IPS-11a (cell line): ENCODE results near the gene PRDM15.

Experiments
- H3K4me3 ChIP-seq: one replicate; pipeline ENCODE4 v1.5.1; 2013; ENCODE audit warnings: low read depth, low read length, control low read depth

The PRDM15 gene, protein sequence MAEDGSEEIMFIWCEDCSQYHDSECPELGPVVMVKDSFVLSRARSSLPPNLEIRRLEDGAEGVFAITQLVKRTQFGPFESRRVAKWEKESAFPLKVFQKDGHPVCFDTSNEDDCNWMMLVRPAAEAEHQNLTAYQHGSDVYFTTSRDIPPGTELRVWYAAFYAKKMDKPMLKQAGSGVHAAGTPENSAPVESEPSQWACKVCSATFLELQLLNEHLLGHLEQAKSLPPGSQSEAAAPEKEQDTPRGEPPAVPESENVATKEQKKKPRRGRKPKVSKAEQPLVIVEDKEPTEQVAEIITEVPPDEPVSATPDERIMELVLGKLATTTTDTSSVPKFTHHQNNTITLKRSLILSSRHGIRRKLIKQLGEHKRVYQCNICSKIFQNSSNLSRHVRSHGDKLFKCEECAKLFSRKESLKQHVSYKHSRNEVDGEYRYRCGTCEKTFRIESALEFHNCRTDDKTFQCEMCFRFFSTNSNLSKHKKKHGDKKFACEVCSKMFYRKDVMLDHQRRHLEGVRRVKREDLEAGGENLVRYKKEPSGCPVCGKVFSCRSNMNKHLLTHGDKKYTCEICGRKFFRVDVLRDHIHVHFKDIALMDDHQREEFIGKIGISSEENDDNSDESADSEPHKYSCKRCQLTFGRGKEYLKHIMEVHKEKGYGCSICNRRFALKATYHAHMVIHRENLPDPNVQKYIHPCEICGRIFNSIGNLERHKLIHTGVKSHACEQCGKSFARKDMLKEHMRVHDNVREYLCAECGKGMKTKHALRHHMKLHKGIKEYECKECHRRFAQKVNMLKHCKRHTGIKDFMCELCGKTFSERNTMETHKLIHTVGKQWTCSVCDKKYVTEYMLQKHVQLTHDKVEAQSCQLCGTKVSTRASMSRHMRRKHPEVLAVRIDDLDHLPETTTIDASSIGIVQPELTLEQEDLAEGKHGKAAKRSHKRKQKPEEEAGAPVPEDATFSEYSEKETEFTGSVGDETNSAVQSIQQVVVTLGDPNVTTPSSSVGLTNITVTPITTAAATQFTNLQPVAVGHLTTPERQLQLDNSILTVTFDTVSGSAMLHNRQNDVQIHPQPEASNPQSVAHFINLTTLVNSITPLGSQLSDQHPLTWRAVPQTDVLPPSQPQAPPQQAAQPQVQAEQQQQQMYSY

DNA sequence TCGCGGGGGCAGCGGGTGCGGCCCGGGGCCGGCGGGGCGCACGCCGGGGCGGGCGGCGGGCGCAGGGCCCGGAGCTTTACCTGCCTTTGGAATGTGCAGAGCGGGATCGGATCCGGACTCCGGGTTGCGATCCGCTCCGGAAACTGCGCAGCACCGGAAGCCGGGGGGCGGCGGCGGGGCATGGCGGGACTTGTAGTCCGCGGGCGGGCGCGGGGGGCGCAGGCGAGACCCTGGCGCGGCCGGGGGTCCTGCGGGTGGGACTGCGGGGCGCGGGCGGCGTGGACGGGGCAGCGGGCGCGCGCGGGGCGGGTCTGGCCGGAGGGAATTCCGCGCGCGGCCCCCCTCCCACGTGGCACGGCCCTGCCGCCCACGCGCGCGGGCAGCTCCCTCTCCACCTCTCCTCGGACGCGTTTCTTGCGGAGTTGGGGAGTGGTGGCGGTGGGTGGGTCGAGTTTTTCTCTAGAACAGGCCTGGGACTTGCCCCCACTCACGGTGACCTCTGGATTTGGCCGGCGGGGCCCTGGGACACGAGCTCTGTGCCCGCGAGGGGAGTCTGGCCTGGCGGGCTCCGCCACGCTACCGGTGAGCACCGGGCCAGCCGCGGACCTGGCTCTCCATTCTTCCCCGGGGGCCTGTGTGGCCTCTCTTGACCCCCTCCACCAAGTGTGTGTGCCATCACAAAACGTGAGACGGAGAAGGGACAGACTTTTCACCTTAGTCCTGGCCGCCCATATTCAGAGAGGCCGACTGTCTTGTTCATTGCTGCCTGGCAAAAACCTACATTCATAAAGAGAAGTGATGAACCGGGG, at the start of gene PRDM15:
PRDM15 (minus strand) TSS at position 155 of the 809 bp plus-strand sequence. CDS start 18,981 bp downstream, outside the sequence.
- peak within 1 kb of the TSS; percentile 67 for H3K4me3 ChIP-seq

DNA sequence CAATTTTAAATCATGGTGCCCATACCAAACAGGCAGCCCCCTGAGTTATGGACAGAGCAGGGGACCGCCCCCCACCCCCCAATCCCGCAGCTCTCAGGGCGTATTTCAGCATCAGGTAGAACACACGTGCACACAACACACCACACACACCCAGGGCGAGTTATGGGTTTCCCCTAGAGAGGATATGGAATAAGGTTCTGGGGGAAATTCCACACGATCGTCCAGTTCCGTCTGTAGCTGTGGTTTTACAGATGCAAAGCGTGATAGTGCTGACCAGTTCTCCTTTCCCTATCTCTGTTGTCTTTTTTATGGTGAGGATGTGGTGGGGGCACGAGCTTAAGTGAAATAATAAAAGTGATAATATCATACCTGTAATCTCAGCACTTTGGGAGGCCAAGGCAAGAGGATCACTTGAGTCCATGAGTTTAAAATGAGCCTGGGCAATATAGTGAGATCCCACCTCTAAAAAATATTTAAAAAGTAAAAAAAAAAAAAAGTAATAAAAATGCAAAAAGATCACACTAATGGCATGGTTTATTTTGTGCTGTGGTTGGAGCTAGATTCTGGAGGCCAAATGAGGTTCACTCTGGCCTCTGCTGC, 49.6 kb upstream of the PRDM15 start:
- H3K4me3 ChIP-seq, result no peak overlapping the region

DNA sequence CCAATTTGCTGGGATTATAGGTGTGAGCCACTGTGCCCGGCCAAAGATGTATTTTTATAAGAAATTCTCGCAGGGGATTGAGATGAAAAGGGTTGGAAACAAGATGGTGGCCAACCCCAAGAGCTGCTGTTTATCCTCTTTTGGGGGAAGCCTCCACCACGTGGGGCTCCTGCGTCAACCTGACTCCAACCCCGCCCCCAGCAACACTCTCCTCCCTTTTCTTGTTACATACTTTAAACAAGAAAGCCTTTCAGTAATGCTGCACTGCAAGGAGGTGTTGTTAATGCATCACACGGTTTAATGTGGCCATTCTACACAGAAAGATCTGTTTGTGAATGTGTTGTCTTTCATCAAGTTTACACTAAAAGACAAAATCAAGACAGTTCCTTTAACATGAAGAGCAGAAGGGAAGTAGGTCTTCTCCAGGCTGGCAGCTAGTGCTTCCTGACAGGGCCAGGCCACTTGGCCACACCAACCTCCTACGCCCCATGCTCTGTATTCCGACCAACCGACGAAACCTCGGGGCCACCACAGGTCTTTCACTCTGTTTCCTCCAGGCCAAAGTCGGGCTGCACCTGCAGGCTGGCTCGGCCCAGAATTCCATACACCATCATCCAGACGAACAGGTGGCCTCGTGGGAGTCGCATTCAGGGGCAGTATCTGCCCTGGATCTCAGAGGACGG, 48.7 kb upstream of the PRDM15 start:
- no peak overlapping the region for H3K4me3 ChIP-seq

DNA sequence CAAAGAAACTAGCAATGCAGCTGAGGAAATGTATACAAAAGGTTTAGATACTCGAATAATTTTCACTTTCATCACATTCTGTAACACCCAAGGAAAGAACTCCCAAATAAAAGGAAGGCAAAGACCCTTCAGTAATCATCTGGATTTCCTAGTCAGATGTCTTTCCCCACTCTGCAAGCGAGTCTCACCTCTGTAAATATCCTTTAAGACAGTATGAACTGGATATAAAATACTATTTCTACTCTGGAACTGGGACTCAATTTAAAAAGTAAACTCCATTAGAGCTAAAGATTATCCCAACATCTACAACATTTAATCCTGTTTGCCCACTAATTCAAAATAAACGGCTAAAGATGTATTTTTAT, 47.6 kb upstream of the PRDM15 start:
- no peak overlapping the region for H3K4me3 ChIP-seq

DNA sequence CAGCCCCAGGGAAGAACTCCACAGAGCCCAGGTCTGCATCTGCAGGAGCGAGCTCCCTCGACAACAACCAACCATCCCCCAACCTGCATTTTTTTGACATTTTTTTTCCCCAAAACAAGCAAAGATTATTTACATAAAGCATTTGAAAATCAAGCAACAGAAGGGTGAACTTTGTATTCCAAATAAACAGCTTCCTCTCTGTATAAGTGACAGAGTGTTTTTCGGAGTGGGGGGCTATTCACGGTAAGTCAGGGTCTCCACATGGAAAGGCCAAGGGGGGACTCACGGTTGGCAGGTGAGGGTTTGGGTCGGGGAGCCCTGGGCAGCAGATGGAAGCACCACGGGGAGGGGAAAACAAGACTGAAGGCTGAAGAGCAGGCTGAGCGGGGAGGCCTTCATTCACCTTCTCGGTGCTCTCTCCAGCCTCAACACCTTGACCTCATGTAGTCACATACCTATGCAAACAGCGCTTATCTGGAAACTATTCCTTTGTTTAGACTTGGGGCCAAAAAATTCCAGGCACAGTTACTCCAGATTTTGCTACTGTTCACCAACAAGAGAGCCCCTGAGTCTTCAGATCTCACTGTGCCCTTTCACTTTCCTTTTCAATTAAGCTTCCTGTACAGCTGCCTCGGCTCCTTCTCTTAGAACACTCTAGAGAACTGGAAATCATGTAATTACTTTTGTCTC, 47.1 kb upstream of the PRDM15 start:
- H3K4me3 ChIP-seq, result no peak overlapping the region

DNA sequence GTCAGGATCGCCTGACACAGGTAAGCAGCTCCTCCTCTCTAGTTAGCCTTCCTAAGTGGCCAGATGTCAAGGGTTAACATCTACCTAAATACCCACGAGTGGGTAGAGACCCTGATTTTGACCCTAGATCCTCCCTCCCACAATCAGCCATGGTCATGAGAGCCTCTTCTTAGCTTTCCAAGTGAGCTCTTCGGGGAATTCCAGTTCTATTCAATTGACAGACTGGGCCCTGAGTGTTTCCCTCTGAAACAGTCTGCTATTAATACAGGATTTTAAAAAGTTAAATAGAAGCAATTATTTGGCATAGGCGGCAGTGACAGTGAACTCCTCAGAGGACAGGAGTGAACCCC, 46.6 kb upstream of the PRDM15 start:
- no peak overlapping the region for H3K4me3 ChIP-seq

DNA sequence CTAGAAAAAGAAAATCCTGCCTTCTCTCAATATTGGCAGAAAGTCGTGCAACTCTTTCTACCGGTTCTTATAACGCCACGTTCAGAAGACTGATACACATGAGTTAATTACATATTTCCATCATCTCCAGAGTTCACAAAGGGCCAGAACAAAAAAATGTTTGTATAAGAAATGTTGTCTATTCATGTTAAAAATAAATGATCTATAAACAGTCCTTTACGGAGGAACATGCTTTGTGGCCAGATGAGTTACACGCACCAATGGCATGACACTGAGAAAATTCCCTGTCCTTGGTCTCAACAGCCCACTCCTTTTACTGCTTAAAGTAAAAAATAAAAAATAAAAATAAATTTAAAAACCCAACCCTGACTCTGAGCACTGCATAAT, 45.2 kb upstream of the PRDM15 start:
- no peak overlapping the region for H3K4me3 ChIP-seq

DNA sequence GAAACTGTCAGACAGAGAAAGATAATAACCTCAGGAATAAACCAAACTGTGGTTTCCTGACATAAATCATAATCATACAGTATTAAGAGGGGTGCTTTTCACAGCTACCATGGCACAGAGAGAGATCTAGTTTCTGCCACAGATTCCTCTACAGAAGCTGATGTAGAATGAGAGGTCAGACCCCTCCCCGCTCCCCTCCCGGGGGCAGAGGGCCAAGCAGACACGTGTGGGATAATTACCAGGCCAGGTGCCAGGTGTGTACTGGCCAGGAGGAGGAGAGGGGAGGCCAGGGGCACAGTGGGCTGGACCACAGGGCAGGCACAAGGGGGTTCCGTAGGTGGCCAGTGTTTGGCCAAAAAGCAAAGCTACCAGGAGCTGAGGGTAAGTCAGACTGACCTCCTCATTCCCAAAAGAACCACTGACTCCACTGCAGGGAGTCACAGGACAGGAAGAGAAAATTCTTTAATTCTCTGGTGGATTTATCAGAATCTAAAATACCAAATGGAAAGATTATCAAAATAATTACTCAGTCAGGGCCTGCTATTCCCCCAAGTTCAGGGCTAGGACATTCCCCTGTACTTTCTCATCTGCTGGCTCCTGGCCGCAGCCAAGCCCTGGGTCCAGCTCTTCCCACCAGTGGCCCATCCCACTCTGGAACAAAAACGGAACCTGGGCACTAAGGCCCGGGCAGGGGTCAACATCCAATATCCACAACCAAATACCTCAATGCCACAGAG, 44.7 kb upstream of the PRDM15 start:
- no peak overlapping the region for H3K4me3 ChIP-seq

DNA sequence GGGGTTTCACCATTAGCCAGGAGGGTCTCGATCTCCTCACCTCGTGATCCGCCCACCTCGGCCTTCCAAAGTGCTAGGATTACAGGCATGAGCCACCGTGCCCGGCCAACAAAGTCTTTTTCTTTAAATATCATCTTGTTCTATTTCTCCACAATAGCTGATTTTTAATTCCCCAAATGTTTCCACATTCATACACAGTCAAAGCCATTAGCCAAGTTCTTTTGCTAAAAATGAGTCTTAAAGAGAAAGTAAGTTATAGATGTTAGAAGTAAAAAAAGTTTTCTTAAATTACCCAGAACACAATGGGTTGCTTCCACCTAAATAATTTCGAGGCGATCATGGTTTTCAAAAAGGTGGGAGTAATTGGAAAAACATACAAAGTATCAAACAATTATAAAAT, 44.0 kb upstream of the PRDM15 start:
- no peak overlapping the region for H3K4me3 ChIP-seq

DNA sequence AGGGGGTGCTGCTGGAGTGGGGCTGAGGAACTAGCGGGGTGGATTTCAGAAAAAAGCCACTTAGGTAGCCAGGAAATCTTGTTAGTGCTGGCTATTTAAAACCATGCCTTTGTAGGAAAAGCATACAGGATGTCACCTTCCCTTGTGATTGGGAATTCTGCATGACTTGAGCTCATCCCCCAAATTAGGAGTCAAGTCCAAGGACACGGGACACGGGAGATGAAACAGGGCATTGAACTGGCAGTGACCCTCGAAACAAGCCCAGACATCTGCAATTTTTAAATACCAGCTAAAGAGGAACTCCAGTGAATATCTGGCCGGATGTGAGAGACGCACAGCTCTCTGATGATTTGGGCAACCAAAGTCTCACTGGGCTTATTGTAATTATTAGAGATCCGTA, 41.9 kb upstream of the PRDM15 start:
- no peak overlapping the region for H3K4me3 ChIP-seq

DNA sequence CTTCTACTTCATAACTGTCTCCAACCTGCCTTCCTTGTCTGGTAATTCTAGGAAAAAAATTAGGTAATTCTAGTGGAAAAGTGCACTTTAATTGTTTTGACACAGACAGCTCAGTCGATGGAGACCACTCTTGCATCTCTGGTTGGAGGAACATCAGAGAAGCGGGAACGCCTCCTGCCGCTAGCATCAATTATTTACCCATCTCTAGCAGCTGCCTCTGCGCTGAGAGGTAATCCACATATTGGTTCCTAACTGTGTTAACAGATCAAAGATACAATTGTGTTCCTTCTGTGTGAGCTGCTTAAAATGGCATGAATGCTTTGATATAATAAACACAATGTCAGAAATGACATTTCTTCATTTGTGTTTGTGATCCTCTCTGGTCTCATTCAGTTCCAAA, 41.3 kb upstream of the PRDM15 start:
- H3K4me3 ChIP-seq, result no peak overlapping the region

DNA sequence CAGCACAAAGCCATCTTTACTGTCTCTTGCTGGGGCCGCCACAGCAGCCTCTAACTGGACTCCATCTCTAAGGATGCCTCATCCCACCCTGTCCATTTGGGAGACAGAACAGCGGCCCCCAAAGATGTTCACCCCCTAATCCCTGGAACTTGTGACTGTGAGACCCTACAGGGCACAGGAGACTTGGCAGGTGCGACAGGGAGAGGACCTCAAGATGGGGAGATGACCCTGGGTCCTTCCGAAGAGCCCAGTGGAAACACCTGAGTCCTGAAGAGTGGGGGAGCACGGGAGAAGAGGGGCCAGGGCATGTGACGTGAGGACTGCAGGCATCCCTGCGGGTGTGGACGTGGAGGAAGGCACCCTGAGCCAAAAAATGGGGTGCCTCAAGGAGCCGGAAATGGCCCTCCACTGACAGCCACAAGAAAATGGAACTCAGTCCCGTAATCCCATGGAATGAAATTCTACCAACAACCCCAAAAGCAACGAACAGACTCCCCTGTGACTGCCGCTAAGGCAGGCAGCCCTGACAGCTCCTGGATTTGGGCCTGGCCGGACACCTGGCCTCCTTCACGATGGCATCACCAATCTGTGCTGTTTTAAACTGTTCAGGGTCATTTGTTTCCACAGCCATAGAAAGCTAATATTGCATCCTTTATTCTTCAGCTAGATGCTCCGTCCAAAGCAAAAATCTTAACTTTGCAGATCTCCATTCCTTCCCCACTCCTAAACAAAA, 40.7 kb upstream of the PRDM15 start:
- H3K4me3 ChIP-seq, result no peak overlapping the region

DNA sequence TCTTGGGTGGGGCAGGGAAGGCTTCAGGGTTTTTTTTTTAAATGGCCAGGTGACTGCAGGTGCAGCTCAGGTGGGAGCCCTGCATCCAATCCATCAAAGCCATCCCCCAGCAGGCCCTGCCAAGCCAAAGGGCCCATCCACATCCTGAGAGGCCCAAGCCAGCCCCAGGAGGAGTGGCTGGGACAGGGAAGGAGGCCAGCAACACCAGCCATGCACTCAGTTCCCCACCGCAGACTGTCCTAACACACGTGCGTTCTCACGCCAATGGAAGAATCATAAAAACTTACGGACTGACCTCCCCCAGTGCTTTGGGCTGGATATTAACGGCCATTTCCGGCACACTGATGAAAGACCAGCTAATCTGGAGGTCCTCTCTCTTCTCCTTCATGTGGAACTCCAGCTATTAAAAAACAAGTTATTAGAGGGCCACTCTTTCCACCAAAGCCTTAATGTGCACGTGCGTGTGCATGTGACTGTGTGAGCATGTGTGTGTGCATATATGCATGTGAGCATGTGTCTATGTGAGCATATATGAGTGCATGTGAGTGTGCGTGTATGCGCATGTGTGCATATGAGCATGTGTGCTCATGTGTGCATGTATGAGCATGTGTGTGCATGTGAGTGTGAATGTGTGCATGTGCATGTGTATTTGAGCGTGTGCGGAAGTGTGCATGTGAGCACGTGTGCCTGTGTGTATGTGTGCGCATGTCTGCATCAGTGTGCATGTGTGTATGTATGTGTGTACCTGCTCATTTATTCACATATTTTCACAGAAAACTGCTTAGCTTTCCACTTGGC, 39.6 kb upstream of the PRDM15 start:
- no peak overlapping the region for H3K4me3 ChIP-seq

DNA sequence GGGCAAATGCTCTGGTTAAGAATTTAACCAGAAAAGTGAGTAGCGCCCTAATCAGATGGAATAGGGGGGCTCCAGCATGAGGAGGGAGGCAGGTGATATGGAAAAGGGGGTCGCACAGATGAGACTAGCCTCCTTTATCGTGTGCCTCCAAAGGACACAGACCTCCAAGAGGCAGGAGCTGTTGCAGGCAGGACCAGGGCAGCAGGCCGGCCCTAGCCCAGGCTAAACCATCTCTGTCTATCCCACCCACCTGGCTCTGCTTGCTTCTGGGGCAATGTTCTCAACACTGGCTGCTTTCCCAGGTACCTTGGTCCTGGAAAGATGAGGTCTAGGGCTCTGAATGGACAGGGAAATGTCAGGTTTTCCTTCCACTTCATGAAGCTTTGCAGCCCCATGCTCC, 38.4 kb upstream of the PRDM15 start:
- no peak overlapping the region for H3K4me3 ChIP-seq

DNA sequence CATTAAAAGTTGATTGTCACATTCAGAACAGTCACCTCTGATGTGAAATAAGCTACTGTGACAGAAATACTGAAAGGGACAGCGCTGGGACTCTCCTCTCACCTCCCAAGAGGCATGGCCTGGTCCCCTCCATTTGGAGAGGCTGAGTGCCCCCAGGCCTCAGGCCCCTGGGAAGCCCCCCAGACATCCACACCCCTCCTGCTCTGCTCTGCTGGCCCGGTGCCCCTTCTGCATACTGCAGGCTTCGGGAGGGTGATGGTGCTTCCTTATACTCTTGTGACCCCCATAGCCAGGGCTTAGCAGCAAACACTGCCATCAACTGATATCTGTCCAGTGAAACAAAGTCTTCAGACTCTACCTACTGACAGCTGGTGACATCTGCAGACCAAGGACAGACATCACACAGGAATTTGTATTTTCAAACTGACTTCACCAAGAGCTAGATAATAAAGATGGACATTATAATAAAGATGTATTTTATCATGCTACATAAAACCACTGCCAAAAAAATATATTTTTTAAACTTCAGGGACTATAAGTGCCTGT, 37.8 kb upstream of the PRDM15 start:
- no peak overlapping the region for H3K4me3 ChIP-seq

DNA sequence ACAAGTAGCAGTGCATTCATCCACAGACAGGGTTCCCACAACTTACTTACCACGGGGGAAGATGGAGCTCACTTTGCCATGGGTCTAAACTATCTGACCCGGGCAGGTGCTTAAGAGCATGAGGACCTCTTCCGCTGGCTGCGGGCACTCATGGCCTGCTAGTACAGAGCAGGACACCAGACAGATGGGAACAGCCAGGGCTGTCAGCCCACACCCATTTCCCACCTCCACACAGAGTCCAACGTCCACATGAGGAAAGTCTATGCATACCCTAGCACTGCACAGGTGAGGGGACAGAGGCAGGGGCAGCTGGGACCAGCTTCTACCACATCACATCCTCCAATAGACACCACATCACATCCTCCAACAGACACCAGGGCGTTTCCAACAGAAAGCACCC, 35.8 kb upstream of the PRDM15 start:
- H3K4me3 ChIP-seq, result no peak overlapping the region

DNA sequence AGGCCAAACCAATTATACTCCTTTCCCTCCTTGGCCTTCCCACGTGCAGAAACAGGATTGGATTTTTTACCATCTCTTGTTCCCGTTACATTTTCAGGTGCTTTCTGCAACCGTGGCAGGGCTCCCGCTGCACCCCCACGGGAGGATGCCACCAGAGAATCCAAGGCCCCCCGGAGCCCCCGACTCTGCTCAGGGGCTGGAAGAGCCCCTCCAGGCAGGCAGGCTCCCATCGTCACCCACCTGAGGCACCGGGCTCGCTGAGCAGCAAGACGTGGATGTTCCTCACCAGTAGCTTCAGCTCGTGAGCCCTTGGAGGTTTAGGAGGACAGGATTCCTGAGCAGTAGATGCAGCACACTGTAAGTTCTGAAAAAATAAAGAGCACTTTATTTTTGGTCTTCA, 35.2 kb upstream of the PRDM15 start:
- no peak overlapping the region for H3K4me3 ChIP-seq
